HepG2 (cell line): ENCODE data around the gene ITIH3. TPM values are rescaled to one million over a fixed set of nuclear protein-coding genes. Genes with fewer than 3 reads are reported as not detected.

ENCODE experiments used
- DDIT3 ChIP-seq: sonication (generic); formaldehyde crosslinking; IDR thresholded peaks from 2 replicates; pipeline ENCODE4 v1.4.0; 2020; ENCODE audit warnings: mild to moderate bottlenecking, missing genetic modification reagents
- FOXA1 ChIP-seq, 2 experiments: fragments of 450-650 bp in 1 of 2; sonication (generic) in 1 of 2; formaldehyde crosslinking in 1 of 2; IDR thresholded peaks; 2 replicates each; pipeline versions ENCODE4 v1.4.0 to v1.6.1; 2016 to 2020; ENCODE audit warnings: missing genetic modification reagents in 1 of 2
- GFI1 ChIP-seq: sonication (generic); formaldehyde crosslinking; IDR thresholded peaks from 2 replicates; pipeline ENCODE4 v1.5.0; 2020; ENCODE audit warnings: missing genetic modification reagents, mild to moderate bottlenecking, borderline replicate concordance
- HNRNPK ChIP-seq: fragments of 200-400 bp; formaldehyde crosslinking; IDR thresholded peaks from 2 replicates; pipeline ENCODE4 v1.6.1; 2018; ENCODE audit warnings: low read length, low read depth, moderate library complexity, mild to moderate bottlenecking; ENCODE audit not compliant: poor library complexity, severe bottlenecking
- IRF2 ChIP-seq: IDR thresholded peaks from 2 replicates; pipeline ENCODE4 v1.6.1; 2018; ENCODE audit warnings: missing genetic modification reagents, missing compliant biosample characterization
- KMT2B ChIP-seq: IDR thresholded peaks from 2 replicates; pipeline ENCODE4 v1.6.1; 2016; ENCODE audit warnings: missing genetic modification reagents, missing compliant biosample characterization
- MBNL3 ChIP-seq: fragments of 250-450 bp; sonication (Bioruptor Pico); conservative IDR thresholded peaks from 2 replicates; pipeline ENCODE4 v1.8.0; 2022; ENCODE audit warnings: mild to moderate bottlenecking, inconsistent platforms
- MTF1 ChIP-seq: sonication (generic); formaldehyde crosslinking; IDR thresholded peaks from 2 replicates; pipeline ENCODE4 v1.5.0; 2020; ENCODE audit warnings: missing genetic modification reagents
- SKIL ChIP-seq: sonication (generic); formaldehyde crosslinking; IDR thresholded peaks from 2 replicates; pipeline ENCODE4 v1.8.0; 2022; ENCODE audit warnings: missing genetic modification reagents, mild to moderate bottlenecking, moderate library complexity, borderline replicate concordance
- ZC3H13 ChIP-seq: sonication (generic); formaldehyde crosslinking; IDR thresholded peaks from 2 replicates; pipeline ENCODE4 v1.8.1; 2023; ENCODE audit warnings: mild to moderate bottlenecking, missing genetic modification reagents, moderate library complexity
- ZFP1 ChIP-seq: IDR thresholded peaks from 2 replicates; pipeline ENCODE4 v1.6.1; 2016
- ZNF225 ChIP-seq: sonication (generic); formaldehyde crosslinking; IDR thresholded peaks from 2 replicates; pipeline ENCODE4 v1.4.0; 2020; ENCODE audit warnings: mild to moderate bottlenecking, missing genetic modification reagents
- ZNF256 ChIP-seq: sonication (generic); formaldehyde crosslinking; conservative IDR thresholded peaks from 2 replicates; pipeline ENCODE4 v1.4.0; 2020; ENCODE audit warnings: missing genetic modification reagents
- ZNF510 ChIP-seq: sonication (generic); formaldehyde crosslinking; IDR thresholded peaks from 2 replicates; pipeline ENCODE4 v1.4.0; 2020; ENCODE audit warnings: low read depth, mild to moderate bottlenecking, missing genetic modification reagents
- ZSCAN30 ChIP-seq: sonication (generic); formaldehyde crosslinking; IDR thresholded peaks from 2 replicates; pipeline ENCODE4 v1.5.0; 2020; ENCODE audit warnings: mild to moderate bottlenecking, missing genetic modification reagents
- polyA plus RNA-seq, 8 experiments: library from polyadenylated mRNA; depleted of rRNA in 3 of 8; stranded (reverse) in 7 of 8; unstranded in 1 of 8; fragments of >200 nt; fragmentation: Illumina TruSeq in 4 of 8; extraction: Trizol in 4 of 8; gene quantifications; 2 replicates each; pipeline versions ENCODE4 v1.2.1 to v1.2.3, GENCODE V29; 2011 to 2016; ENCODE audit warnings: low read depth in 4 of 8, missing spikeins in 1 of 8, mixed read lengths in 1 of 8; ENCODE audit not compliant: insufficient read depth in 1 of 8
- total RNA-seq, 5 experiments: library from RNA; depleted of rRNA; stranded (reverse); fragments of >200 nt; fragmentation: Illumina TruSeq; extraction: Trizol; gene quantifications; 2 replicates each; pipeline ENCODE4 v1.2.3, GENCODE V29; 2016; ENCODE audit warnings: low read depth in 1 of 5
- TF ChIP-seq, protein P1 (sequence below): sonication (generic); formaldehyde crosslinking; IDR thresholded peaks from 2 replicates; pipeline ENCODE4 v1.4.0; 2020; ENCODE audit warnings: missing genetic modification reagents
- TF ChIP-seq, protein P2 (sequence below): sonication (generic); formaldehyde crosslinking; IDR thresholded peaks from 2 replicates; pipeline ENCODE4 v1.4.0; 2020; ENCODE audit warnings: missing genetic modification reagents
- TF ChIP-seq, protein P3 (sequence below): IDR thresholded peaks from 2 replicates; pipeline ENCODE4 v1.6.1; 2018; ENCODE audit warnings: missing genetic modification reagents
- TF ChIP-seq, protein P4 (sequence below): sonication (generic); formaldehyde crosslinking; IDR thresholded peaks from 2 replicates; pipeline ENCODE4 v1.5.0; 2020; ENCODE audit warnings: mild to moderate bottlenecking, missing genetic modification reagents

Gene ITIH3
- total and polyA plus RNA-seq, 2 of the 13 experiments (the other 11 are each of a cell fraction or from before 2014, with no cell fraction given), result 105 to 632 TPM

DNA sequence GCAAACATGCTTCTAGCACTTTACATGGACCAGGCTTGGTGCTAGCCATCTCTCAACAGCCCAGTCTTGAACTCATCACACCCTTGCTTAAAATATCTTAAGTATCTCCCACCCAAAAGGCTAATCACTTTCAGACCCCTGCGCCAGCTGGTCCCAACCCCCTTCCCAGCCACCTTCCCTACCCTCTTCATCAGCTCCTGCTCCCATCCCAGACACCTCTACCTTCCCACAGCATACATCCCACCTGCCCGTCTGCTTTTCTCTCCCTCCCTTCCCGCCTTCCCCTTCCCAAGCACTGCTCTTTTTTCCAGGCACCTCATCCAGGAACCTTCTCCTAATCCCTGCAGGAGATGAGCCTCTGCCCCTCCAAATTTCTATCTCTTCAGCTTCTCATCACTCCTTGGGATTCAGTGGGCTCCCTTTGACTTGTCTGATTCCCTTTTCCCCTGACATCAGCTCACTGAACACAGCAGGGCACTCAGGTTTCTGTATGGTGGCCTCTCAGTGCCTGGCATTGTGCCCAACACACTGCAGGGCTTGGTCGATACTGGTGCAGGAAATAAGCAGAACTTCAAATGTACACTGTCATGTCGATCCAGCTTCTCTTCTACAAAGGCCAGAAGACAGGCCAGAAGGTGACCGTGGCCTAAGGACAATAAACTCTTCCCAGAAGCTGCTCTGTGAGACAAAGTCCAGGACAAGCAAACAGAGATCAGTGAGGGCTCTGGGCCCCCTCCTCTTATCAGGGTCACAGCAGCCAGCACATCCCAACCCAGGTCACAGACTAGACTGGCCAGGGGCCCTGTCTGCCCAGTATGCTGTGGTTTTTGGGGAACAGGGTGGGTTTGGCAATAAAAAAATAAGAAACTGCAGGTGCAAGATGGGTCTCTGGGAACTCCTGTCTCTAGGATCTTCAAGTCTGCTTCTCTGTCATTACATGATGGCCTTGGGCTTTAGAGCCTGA lies 19.4 kb upstream of the ITIH3 start (continued):
- TF ChIP-seq ZNF225 (CRISPR knock-in tag) (no peak), FOXA1 (IDR thresholded peaks at IDR 0.05) (no peak), FOXA1 (CRISPR knock-in tag; IDR thresholded peaks at IDR 0.05) (peak; percentile 85), ZNF510 (no peak; the same call in 1 of the 2 replicates), DDIT3 (CRISPR knock-in tag) (no peak), ZFP1 (CRISPR knock-in tag) (peak; percentile 29; the same call in 1 of the 2 replicates), IRF2 (CRISPR knock-in tag) (peak; percentile 59; the same call in 1 of the 2 replicates), HNRNPK (peak; percentile 31), ZNF256 (CRISPR knock-in tag) (no peak), ZSCAN30 (CRISPR knock-in tag) (no peak), SKIL (CRISPR knock-in tag) (peak; percentile 93), ZC3H13 (CRISPR knock-in tag) (no peak), KMT2B (CRISPR knock-in tag) (no peak; the same call in 1 of the 2 replicates), GFI1 (CRISPR knock-in tag) (no peak), MTF1 (no peak), MBNL3 (CRISPR knock-in tag) (no peak)
- TF ChIP-seq, protein P1, sequence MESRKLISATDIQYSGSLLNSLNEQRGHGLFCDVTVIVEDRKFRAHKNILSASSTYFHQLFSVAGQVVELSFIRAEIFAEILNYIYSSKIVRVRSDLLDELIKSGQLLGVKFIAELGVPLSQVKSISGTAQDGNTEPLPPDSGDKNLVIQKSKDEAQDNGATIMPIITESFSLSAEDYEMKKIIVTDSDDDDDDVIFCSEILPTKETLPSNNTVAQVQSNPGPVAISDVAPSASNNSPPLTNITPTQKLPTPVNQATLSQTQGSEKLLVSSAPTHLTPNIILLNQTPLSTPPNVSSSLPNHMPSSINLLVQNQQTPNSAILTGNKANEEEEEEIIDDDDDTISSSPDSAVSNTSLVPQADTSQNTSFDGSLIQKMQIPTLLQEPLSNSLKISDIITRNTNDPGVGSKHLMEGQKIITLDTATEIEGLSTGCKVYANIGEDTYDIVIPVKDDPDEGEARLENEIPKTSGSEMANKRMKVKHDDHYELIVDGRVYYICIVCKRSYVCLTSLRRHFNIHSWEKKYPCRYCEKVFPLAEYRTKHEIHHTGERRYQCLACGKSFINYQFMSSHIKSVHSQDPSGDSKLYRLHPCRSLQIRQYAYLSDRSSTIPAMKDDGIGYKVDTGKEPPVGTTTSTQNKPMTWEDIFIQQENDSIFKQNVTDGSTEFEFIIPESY, result no peak
- TF ChIP-seq, protein P2, sequence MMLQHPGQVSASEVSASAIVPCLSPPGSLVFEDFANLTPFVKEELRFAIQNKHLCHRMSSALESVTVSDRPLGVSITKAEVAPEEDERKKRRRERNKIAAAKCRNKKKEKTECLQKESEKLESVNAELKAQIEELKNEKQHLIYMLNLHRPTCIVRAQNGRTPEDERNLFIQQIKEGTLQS, result peak; percentile 24; the same call in 1 of the 2 replicates
- TF ChIP-seq, protein P3, sequence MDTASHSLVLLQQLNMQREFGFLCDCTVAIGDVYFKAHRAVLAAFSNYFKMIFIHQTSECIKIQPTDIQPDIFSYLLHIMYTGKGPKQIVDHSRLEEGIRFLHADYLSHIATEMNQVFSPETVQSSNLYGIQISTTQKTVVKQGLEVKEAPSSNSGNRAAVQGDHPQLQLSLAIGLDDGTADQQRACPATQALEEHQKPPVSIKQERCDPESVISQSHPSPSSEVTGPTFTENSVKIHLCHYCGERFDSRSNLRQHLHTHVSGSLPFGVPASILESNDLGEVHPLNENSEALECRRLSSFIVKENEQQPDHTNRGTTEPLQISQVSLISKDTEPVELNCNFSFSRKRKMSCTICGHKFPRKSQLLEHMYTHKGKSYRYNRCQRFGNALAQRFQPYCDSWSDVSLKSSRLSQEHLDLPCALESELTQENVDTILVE (CRISPR knock-in tag), result peak; percentile 84; the same call in 1 of the 2 replicates
- TF ChIP-seq, protein P4, sequence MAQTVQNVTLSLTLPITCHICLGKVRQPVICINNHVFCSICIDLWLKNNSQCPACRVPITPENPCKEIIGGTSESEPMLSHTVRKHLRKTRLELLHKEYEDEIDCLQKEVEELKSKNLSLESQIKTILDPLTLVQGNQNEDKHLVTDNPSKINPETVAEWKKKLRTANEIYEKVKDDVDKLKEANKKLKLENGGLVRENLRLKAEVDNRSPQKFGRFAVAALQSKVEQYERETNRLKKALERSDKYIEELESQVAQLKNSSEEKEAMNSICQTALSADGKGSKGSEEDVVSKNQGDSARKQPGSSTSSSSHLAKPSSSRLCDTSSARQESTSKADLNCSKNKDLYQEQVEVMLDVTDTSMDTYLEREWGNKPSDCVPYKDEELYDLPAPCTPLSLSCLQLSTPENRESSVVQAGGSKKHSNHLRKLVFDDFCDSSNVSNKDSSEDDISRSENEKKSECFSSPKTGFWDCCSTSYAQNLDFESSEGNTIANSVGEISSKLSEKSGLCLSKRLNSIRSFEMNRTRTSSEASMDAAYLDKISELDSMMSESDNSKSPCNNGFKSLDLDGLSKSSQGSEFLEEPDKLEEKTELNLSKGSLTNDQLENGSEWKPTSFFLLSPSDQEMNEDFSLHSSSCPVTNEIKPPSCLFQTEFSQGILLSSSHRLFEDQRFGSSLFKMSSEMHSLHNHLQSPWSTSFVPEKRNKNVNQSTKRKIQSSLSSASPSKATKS (CRISPR knock-in tag), result no peak
